Activated T-cell treated with anti-CD3 and anti-CD28 coated beads for 1 hour (primary cell): ENCODE results near the gene SPATA13.

Experiments used
- DNase-seq: peaks from one replicate; pipeline ENCODE4 v3.0.0-alpha.2; 2020; ENCODE audit warnings: low read depth

Gene SPATA13

DNA sequence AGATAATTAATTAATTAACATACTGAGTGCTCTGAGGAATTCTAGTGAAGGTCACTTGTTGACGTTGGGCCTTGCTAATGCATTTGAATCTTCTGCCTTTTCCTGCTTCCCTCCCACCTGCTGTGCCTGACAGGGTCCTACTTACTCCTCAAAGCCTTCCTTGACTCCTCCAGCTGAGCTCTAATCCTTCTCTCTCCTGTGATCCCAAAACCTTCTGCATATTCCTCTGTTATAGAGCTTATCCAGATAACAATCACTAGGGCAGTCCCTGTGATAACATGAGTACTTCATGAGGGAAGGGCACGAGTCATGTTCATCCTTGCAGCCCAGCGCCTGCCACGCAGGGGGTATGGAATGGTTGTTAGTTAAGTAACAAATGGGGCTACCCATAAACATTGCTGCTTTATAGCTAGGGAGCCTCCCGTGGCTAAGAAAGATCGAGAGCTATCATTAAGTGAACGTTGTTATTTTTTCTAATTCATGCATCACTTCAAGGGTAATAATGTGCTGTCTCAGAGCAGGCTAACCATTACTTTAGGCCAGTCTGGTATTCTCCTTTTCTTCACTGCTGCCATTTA, 19.1 kb upstream of the SPATA13 start:
- no peak for DNase-seq

DNA sequence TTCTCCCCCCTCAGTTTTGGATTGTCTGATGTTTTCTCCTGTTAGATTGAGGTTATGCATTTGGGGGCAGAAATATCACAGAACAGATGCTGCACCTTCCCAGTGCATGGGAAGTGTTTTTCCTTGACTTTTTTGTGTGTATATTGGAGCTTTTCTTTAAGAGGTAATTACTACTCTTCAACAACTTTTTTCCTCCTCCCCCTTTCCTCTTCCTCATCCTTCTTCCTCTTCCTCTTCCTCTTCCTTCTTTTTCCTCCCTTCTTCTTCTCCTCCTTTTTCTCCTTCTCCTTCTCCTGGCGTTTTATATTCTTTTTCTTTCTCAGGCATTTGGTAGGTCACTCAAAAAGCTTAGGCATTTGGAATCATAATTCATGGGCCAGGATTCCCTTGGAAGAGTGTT, 18.1 kb upstream of the SPATA13 start:
- no peak for DNase-seq

DNA sequence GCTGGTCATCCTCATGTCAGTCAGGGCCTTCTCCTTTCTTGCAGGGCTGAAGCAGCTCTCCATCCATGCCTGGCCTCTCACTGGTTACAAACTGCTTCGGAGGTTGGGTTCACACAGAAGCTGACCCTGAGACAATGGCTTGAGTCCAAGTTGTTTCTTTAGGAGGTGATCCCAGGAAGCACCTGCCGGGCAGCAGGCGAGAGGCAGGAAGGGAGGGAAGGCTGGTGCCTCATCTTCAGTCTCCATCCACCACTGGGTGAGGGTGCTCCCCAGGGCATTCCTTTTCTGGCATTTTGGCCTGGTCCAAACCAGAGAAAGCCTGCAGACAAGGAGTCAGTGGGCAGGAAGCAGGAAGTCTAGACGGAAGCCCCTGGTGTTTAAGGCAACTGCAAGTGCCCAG, 17.6 kb upstream of the SPATA13 start:
- DNase-seq: no peak

DNA sequence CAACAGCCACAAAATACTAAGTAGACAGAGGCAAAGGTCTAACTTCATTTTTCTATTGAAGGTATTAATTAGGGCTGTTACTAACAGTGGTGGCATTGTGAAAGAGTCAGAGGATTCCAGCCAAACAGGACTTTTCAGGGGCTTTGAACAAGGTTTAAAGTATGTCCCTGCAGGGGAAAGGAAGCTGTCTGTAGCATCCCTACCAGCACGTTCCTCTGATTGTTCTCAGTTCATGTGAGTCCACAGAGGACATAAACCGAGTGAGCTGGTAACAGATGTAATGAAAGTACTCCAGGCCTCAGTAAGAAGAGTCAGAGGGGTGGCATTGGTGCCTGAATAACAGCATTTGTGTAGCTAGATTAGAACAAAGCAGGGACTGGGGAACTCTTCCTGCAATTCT, 15.3 kb upstream of the SPATA13 start:
- DNase-seq: no peak

DNA sequence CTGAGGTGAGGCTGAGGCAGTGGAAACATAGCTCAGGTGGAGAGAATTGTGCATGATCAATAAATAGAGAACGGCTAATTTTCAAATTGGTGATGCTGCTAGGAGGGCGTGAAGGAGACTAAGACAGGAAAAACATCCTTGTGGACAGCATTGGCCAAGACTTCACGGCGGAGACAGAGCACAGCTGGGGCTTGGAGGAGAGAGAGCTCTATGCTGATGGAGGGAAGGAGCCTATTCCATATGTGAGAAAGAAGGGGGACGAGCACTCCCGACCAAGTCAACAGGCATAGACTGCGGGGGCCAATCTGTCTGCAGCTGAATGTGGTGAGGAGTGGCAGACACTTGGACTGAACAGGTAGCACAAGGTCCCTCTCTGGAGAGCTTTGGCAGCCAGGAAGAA, 14.8 kb upstream of the SPATA13 start:
- no peak for DNase-seq

DNA sequence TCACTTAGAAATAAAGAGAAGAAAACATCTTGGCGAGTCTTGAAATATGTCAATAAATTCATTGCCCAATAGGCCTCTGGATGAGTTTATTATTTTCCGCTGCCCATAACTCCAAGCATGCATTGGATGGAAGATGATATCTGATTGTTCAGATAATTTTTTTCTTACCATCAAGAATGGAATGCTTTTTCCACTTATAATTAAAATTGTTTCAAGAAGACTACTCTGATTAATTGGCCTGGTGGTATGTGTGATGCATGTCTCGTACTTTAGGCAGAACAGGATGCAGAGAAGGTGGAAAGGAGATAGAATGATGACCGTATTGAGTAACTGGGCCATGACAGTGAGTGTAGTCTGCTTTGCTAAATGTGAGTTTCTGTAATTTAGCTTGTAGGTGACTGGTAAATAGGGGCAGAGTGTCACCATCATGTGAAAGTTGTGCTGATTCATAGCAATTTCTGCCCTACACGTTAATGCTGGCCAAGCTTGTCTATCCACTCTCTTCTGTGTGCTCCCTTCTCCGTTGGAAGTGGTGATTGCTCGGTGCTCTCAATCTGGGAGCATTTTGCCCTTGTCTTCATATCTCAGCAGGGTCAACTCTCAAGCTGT, 13.5 kb upstream of the SPATA13 start:
- DNase-seq: no peak

DNA sequence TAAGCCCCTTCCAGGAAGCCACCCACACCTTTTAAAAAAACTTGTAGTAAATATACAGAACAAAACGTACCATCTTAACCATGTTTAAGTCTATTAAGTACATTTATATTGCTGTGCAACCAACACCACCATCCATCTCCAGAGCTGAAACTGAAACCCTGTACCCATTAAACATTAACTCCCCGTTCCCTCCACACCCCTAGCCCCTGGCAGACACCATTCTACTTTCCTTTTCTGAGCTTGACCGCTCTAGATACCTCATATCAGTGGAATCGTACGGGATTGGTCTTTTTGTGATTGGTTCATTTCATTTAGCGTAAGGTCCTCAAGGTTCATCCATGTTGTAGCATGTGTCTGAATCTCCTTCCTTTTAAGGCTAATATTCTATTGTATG, 13.0 kb upstream of the SPATA13 start:
- no peak for DNase-seq

DNA sequence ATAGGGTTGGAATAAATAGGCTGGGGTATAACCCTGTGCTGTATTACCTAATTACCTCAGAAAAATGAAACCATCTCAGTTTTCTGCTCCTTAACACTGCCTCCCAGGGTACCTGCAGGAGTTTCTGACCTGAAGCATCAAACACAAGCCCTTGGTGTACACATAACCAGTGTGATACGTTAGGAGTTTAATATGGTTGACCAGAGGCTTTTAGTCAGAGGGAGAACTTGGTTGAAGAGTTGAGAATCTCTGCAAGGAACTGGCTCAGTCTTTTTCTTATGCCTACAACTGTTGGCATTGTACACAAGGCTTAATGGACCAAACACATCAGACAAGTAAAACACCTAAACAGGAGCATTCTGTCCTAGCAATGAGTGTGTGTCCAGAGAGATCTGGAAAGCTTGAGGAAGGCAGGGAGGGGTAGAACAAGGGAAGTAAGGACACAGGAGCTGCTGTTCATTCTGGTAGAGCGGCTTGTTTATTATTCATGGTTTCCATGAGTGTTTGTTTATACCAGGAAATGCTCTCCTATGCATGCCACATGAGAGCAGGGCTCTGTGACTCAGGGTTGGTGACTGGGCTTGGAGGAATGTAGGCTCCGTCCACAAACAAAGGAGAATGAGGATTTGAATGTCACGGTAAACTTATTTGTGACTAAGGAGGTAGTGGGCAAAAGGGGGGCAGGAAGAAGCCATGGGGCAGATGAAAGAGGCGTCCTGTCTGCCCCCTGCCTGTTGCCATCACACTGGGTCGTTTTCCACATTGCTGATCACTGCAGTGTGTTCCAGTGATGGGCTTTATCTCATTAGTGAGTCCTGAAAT, 11.9 kb upstream of the SPATA13 start:
- no peak for DNase-seq

DNA sequence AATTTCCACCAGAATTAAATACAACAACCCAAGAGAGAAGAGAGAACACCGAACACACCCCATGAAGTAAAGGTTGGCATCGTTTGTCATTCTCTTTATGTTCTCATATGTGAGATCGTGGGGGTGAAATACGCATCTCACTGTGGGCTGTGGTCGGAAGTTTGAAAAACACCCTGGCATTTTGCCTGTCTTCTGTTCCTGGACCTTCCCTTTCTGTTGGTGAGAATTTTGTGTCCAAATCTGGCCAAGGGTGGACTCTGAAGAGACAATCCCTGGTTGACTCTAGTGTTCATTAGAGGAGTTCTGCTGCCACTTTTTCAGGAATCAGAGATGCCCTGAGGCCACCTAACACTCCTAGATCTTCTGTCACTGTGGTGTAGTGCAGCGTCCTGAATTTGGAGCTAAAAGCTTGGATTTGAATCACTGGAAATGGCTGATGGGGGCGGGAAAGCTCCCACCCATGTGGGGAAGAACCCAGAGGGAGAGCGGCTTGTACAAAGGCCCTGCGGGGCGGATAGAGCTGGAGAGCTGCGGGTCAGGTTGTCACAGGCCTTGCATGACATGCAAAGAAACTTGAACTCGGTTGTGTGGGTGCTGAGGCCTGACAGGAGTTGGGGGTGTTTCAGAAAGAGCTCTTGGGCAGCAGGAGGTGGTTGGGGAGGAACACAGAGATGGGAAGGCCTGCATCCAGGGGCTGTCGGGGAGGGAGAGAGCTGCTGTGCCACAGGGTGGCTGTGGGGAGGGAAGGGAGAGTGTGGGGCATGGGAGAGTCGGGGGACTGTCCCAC, 11.1 kb upstream of the SPATA13 start:
- DNase-seq: no peak

DNA sequence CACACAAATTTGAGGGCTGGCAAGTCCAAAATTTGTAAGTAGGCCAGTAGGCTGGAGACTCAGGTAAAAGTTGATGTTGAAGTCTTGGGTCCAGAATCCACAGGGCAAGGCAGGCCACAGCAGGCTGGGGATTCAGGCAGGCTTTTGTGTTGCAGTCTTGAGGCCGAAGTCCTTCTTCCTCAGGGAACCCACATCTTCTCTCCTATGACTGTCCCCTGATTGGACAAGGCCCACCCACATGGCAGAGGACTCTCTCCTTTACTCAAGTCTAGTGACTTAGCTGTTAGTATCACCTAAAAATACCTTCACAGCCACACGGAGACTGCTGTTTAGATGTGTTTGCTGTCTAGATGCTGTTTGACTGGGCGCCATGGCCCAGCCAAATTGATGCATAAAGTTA, 9.9 kb upstream of the SPATA13 start:
- DNase-seq: no peak

DNA sequence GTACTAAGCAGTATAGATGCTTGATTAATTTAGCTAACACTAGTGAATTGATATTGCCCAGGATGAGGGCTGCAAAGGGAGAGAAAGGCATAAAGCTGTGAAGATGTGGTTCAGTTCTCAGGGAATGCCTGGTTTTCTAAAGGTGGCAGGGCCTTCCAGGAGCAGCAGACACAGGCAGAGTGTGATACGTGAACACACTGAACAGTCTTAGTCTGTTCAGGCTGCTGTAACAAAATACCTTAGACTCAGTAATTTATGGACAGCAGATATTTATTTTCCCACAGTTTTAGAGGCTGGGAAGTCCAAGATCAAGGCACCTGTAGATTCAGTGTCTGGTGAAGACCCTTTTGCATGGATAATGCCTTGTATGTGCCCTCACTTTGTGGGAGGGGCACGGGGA, 8.7 kb upstream of the SPATA13 start:
- no peak for DNase-seq

DNA sequence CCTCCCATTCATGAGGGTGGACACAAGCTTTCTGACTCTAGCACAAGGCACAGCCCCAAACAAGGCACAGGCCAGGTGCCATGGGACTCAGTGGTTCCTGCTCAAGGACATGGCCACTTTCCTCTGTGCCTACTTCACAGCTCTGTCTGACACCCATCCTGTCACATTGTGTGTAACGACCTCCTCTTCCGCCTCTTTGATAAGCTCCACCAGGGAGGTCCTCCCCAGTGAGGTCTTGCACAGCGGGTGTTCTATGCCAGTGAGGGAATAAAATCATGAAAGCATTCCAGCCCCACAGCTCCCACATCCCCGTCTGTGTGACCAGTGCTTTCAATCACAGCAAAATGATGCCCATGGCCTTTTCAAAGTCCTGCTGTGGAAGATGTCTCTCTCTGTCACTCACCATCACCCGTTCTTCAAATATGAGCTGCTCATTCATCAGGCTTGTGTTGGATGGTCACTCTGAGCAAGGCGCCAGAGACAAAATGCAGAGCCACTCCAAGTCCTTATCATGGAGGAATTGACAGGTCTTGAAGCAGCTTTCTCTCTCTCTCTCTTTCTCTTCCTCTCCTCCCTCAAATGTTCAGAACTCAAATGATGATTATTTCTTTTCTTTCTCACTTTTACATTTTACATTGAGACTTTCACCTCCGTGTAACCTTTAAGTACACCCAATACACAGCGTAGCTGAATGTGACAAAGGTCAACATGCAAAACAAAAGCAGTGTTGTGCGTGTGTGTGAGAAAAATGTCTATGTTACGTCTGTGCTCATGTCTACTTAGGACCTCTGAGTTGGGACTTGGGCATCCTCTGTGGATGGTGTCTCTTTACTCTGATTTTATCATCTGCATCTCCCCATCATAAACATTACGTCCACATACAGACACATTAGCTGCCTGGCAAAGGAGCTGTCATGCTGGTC, 8.0 kb upstream of the SPATA13 start:
- DNase-seq: no peak

DNA sequence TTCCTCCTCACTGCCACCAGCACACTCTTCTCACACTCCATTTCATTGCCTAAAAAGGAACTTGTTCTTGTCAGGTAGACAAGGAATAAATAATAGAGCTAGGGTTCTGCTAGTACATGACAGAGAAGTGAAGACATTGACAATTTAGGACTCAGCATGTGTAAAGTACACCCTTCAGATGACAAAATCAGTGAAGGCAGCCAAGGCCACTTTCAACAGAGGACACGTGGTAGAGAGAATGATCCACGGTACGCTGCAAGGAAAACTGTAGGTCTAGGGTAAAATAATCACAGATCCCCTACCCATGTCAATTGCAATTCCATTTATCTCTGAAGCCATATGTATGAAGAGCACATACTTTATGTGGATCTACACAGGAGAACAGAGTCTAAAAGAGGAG, 7.2 kb upstream of the SPATA13 start:
- no peak for DNase-seq

DNA sequence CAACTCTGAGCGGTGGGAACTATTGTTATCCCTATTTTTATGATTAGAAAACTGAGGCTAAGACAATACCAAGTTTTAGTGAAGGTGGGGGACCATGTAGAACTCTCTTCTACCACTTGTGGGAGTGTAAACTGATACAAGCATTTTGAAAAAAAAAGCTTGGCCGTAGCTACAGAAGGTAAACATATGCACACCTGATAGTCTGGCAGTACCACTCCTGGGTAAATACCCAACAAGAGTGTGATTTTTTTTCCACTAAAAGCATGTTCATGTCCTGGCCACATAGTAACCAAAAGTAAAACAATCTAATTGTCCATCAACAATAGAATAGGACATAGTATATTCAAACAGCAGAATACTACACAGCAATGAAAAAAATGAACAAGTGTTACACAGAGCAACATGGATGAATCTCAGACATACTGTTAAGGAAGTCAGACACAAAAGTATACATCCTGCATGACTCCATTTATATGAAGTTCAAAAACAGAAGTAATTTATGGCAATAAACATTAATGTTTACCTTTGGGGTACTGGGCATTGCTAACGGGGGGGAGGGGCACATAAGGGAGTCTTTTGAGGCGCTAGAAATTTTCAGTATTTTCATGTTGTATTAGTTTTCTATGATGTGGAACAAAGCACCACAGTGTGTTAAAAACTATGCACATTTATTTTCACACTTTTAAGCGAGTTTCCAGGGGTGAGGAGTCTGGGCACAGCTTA, 6.4 kb upstream of the SPATA13 start:
- DNase-seq: no peak

DNA sequence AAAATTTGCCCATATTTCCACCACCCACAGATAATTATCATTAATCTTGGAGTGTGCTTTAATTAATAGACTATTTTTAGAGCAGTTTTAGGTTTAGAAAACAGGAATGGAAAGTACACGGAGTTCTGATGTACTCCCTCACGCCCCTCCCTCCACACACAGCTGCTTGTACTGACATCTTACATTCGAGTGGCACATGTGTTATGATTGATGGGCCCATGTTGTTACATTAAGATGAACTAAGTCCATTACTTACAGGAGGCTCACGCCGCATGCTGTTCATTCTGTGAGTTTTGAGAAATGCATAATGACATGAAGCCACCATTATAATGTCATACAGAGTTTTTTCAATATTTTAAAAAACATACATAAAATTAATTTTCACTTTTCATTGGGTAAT, 1.2 kb upstream of the SPATA13 start:
- no peak for DNase-seq

DNA sequence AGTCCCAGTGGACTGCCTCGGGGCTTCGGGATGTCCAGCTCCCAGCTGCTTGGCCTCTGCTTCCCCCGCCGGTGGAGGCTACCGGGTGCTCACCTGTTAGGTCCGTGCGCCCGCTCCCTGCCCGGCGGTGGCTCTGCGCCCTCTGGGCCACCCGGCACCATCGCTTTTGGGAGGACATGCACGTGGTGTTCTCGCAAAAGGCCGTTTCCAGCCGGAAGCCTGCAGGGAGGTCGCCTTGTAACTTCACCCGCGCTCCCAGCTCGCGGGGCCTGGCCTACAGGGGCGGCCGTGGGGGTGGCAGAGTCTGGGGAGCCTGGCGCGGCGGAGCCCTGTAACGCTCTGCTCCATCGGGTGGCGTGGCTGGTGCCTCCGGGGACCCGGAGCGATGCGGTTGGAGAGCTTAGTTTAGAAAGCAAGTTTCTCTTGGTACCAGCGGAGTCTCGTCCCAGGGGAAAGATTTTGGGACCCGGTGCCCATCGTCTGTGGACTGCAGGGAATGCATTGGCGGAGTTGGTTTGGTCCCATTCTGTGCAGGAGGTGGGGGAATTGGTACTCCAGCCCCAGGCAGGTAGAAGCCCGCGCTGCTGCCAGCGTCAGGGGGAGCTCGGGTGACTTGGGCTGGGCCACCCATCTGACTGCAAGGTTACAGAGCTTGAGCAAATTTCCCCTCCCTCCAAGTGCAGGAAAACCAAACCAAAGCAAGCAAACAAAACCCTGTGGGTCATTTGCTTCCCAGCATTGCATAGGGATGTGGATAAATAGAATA, 673 bp downstream of the SPATA13 start:
- DNase-seq: peak; percentile 19

DNA sequence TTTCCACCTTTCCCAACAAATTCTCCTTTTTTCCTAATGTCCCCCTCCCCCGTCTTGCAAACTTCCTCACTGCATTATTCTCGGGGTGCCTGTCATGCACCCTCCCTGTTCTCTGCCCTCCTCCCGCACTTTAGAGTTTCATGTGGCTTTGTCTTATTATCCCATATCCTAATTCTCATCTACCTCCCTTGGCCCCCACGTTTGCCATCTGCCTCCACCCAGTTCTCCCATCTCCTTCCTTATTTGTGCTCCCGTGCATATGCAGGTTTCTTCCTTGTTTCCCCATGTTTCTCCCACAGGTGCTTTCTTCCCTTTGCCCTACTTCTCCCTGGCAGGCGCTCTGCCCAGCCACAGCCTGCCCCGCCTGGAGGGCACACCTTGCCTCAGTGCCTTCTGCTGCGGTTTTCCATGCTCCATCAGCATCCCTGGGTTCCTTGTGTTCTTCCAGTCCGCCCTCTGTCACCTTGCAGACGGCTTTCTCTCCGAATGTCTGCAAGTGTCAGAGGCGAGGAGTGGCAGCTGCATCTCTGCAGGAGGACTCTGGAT, 1.5 kb downstream of the SPATA13 start:
- DNase-seq: no peak

DNA sequence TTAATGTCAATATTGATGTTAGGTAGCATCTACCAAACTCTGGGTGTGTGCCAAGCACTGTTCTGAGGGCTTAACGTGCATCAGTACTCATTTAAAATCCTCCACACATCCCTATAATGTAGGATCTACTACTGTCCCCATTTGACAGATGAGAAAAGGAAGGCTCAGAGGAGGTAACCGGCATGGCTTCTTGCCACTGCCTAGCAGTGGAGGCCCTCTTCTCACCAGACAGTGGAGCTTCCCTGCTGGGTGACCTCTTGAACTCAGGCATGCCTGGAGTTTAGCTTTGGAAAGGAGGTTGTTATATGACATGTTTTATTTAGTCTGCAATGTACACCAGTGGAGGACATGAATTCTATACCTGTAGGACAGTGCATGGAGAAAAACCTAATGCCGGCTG, 2.1 kb downstream of the SPATA13 start:
- DNase-seq: no peak

DNA sequence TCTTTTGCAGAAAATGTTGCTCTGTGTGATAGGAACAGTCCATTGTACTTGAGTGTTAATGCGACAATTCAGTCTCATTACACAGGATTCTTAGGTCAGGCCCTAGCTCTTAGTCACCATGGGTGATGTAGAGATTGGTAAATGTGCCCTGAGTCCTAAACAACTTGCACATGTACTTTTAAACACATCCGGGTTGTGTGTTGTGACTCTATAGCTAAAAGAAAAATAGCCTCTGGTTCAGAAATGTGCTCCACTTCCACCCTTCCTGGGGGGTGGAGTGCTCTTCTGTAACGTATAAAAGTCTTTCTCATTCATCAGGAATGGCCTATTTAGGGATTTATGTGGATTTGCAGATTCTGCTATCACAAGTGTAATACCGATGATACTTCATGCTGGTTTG, 5.2 kb downstream of the SPATA13 start:
- DNase-seq: no peak

DNA sequence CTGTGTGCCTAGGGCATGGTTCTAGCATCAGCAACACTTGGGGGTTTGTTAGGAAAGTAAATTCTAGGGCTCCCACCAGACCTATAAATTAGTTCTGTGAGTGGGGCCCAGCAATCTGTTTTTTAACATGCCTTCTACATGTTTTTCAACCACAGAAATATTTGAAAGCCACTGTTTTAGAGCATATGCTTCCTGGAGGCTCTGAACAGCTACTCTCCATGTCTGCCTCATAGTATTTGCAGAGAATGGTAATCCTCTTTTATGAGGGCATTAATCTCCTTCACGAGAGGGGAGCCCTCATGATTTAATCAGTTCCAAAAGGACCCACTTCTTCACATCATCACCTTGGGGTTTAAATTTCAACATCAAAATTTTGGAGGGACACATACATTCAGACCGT, 6.0 kb downstream of the SPATA13 start:
- DNase-seq: no peak
